SK-N-SH (cell line): ENCODE data around the gene RAE1. TPM values are rescaled to one million over a fixed set of nuclear protein-coding genes. Genes with fewer than 3 reads are reported as not detected.

Source experiments
- CTCF ChIA-PET: fragments of 300-600, 350-600 bp; formaldehyde crosslinking; extraction: SDS; loops from one replicate; lab custom pipeline; 2021; lab: Yijun Ruan, JAX
- POLR2A ChIA-PET: fragments of 350-600 bp; sonication (Branson Sonifier 250); formaldehyde crosslinking; extraction: SDS; loops from one replicate; lab custom pipeline; 2020; ENCODE audit warnings: antibody characterized with exemption, inconsistent platforms; lab: Yijun Ruan, JAX
- DNase-seq: peaks from one replicate; pipeline ENCODE4 v3.0.0; 2012
- H2AFZ ChIP-seq: fragments of 200-600 bp; sonication (generic); 2 replicates; pipeline ENCODE4 v1.8.1; 2016; ENCODE audit warnings: antibody characterized with exemption, mild to moderate bottlenecking, low read depth
- H3F3A ChIP-seq: fragments of 200-600 bp; sonication (generic); replicated peaks from 2 replicates; pipeline ENCODE3; 2016; ENCODE audit warnings: antibody characterized with exemption, mild to moderate bottlenecking; ENCODE audit not compliant: insufficient read depth
- H3K27ac ChIP-seq, 2 experiments: fragments of 200-500 bp in 1 of 2; fragments of 200-600 bp in 1 of 2; sonication (Bioruptor generic) in 1 of 2; sonication (generic), shearing (Covaris generic) in 1 of 2; 2 replicates each; pipeline versions ENCODE4 v1.5.1 to v1.6.1; 2014 to 2016; ENCODE audit warnings: low read depth in 2 of 2, inconsistent platforms in 1 of 2, low read length in 1 of 2, mild to moderate bottlenecking in 1 of 2, mixed read lengths in 1 of 2
- H3K27me3 ChIP-seq: fragments of 200-600 bp; sonication (generic), shearing (Covaris generic); 2 replicates; pipeline ENCODE4 v1.6.1; 2016; ENCODE audit warnings: mixed run types; ENCODE audit not compliant: insufficient read depth
- H3K36me3 ChIP-seq, 2 experiments: fragments of 200-500 bp in 1 of 2; fragments of 200-600 bp in 1 of 2; sonication (Bioruptor generic) in 1 of 2; sonication (generic) in 1 of 2; replicated peaks in 1 of 2; 2 replicates each; pipeline versions ENCODE3 to v1.5.1; 2014 to 2016; ENCODE audit warnings: low read length in 1 of 2, mild to moderate bottlenecking in 1 of 2; ENCODE audit not compliant: insufficient read depth in 2 of 2, control insufficient read depth in 1 of 2
- H3K4me1 ChIP-seq, 2 experiments: fragments of 200-500 bp in 1 of 2; fragments of 200-600 bp in 1 of 2; sonication (Bioruptor generic) in 1 of 2; sonication (generic), shearing (Covaris generic) in 1 of 2; 2 replicates each; pipeline versions ENCODE4 v1.5.1 to v1.6.1; 2014 to 2016; ENCODE audit warnings: low read depth in 1 of 2, low read length in 1 of 2, mixed run types in 1 of 2; ENCODE audit not compliant: insufficient read depth in 2 of 2, control insufficient read depth in 1 of 2
- H3K4me2 ChIP-seq: fragments of 200-600 bp; sonication (generic), shearing (Covaris generic); 2 replicates; pipeline ENCODE4 v1.6.1; 2017; ENCODE audit warnings: mixed run types
- H3K4me3 ChIP-seq, 2 experiments: fragments of 200-500 bp in 1 of 2; fragments of 200-600 bp in 1 of 2; sonication (Bioruptor generic) in 1 of 2; sonication (generic), shearing (Covaris generic) in 1 of 2; 2 replicates each; pipeline versions ENCODE4 v1.5.1 to v1.8.1; 2014 to 2016; ENCODE audit warnings: low read depth in 2 of 2, inconsistent platforms in 1 of 2, low read length in 1 of 2, mild to moderate bottlenecking in 1 of 2, mixed read lengths in 1 of 2, moderate library complexity in 1 of 2
- H3K79me2 ChIP-seq: fragments of 200-600 bp; sonication (generic); 2 replicates; pipeline ENCODE4 v1.8.1; 2017; ENCODE audit warnings: mild to moderate bottlenecking; ENCODE audit not compliant: insufficient read depth
- H3K9ac ChIP-seq: fragments of 200-600 bp; sonication (generic); 2 replicates; pipeline ENCODE4 v1.6.1; 2017; ENCODE audit warnings: mixed run types
- H3K9me2 ChIP-seq: fragments of 200-600 bp; sonication (generic); 2 replicates; pipeline ENCODE4 v1.6.1; 2017; ENCODE audit warnings: mixed run types
- H3K9me3 ChIP-seq: fragments of 200-600 bp; sonication (generic); 2 replicates; pipeline ENCODE4 v1.6.1; 2017; ENCODE audit warnings: mixed run types, mild to moderate bottlenecking, moderate library complexity
- H4K20me1 ChIP-seq: fragments of 200-600 bp; sonication (generic); 2 replicates; pipeline ENCODE4 v1.6.1; 2017; ENCODE audit warnings: mild to moderate bottlenecking, mixed run types; ENCODE audit not compliant: insufficient read depth
- CHD2 ChIP-seq: fragments of 150-350 bp; IDR thresholded peaks from 2 replicates; pipeline ENCODE4 v1.6.1; 2018; ENCODE audit warnings: low read length; ENCODE audit not compliant: partially characterized antibody
- CTCF ChIP-seq: fragments of 200-600 bp; sonication (generic); IDR thresholded peaks from 2 replicates; pipeline ENCODE4 v1.6.1; 2017; ENCODE audit warnings: antibody characterized with exemption, mild to moderate bottlenecking, moderate library complexity
- ELF1 ChIP-seq: IDR thresholded peaks from 2 replicates; pipeline ENCODE4 v1.4.0; 2012
- EP300 ChIP-seq, 2 experiments: IDR thresholded peaks; 2 replicates each; pipeline versions ENCODE4 v1.4.0 to v1.6.1; 2012; ENCODE audit warnings: borderline replicate concordance in 1 of 2, low read depth in 1 of 2, low read length in 1 of 2
- FOSL2 ChIP-seq: IDR thresholded peaks from 2 replicates; pipeline ENCODE4 v1.4.0; 2012; ENCODE audit warnings: low read depth, mild to moderate bottlenecking, moderate library complexity, borderline replicate concordance
- FOXM1 ChIP-seq: IDR thresholded peaks from 2 replicates; pipeline ENCODE4 v1.4.0; 2012; ENCODE audit warnings: low read depth, mild to moderate bottlenecking
- IRF3 ChIP-seq: fragments of 150-350 bp; IDR thresholded peaks from 2 replicates; pipeline ENCODE4 v1.6.1; 2016; ENCODE audit warnings: mild to moderate bottlenecking, low read depth, low read length
- JUND ChIP-seq: IDR thresholded peaks from 2 replicates; pipeline ENCODE4 v1.4.0; 2012
- MXI1 ChIP-seq: IDR thresholded peaks from 2 replicates; pipeline ENCODE4 v1.6.1; 2012; ENCODE audit warnings: mild to moderate bottlenecking, low read depth, low read length, improper control_type of control experiment
- NFIC ChIP-seq: IDR thresholded peaks from 2 replicates; pipeline ENCODE4 v1.4.0; 2012; ENCODE audit warnings: borderline replicate concordance
- NRF1 ChIP-seq: IDR thresholded peaks from 2 replicates; pipeline ENCODE4 v1.6.1; 2012; ENCODE audit warnings: low read depth, mild to moderate bottlenecking, low read length
- POLR2AphosphoS5 ChIP-seq: IDR thresholded peaks from 2 replicates; pipeline ENCODE4 v1.6.1; 2012; ENCODE audit warnings: low read depth, low read length
- RAD21 ChIP-seq: IDR thresholded peaks from 2 replicates; pipeline ENCODE4 v1.6.1; 2012; ENCODE audit warnings: mild to moderate bottlenecking, low read length
- RFX5 ChIP-seq: IDR thresholded peaks from 2 replicates; pipeline ENCODE4 v1.6.1; 2012; ENCODE audit warnings: mild to moderate bottlenecking, improper control_type of control experiment, low read length
- RXRA ChIP-seq: IDR thresholded peaks from 2 replicates; pipeline ENCODE4 v1.4.0; 2012; ENCODE audit warnings: low read depth, mild to moderate bottlenecking, borderline replicate concordance
- SIN3A ChIP-seq: IDR thresholded peaks from 2 replicates; pipeline ENCODE4 v1.6.1; 2012; ENCODE audit warnings: low read depth, mild to moderate bottlenecking, low read length, moderate library complexity, borderline replicate concordance
- SMC3 ChIP-seq: IDR thresholded peaks from 2 replicates; pipeline ENCODE4 v1.6.1; 2012; ENCODE audit warnings: low read depth, low read length, improper control_type of control experiment
- TAF1 ChIP-seq: IDR thresholded peaks from 2 replicates; pipeline ENCODE4 v1.6.1; 2012; ENCODE audit warnings: low read depth, mild to moderate bottlenecking, low read length, moderate library complexity, borderline replicate concordance
- TCF12 ChIP-seq: IDR thresholded peaks from 2 replicates; pipeline ENCODE4 v1.4.0; 2012
- TEAD4 ChIP-seq: IDR thresholded peaks from 2 replicates; pipeline ENCODE4 v1.4.0; 2012; ENCODE audit warnings: mild to moderate bottlenecking, borderline replicate concordance; ENCODE audit not compliant: insufficient read depth
- USF2 ChIP-seq: fragments of 150-350 bp; IDR thresholded peaks from 2 replicates; pipeline ENCODE4 v1.6.1; 2017; ENCODE audit warnings: antibody characterized with exemption, low read length, low read depth, borderline replicate concordance
- YY1 ChIP-seq: IDR thresholded peaks from 2 replicates; pipeline ENCODE4 v1.4.0; 2012; ENCODE audit warnings: low read depth, mild to moderate bottlenecking
- WGBS: methylation state at CpG from one replicate; pipeline ENCODE4 v1.1.6; 2017; ENCODE audit warnings: low lambda C conversion rate; 5-methylcytosine and 5-hydroxymethylcytosine counted together
- polyA plus RNA-seq, 3 experiments: library from polyadenylated mRNA; depleted of rRNA; stranded (reverse); fragments of >200 nt; gene quantifications; 2 replicates each; pipeline ENCODE4 v1.2.3, GENCODE V29; 2012

Gene RAE1
- polyA plus RNA-seq, 1 of the 3 experiments (the other 2 are of a cell fraction), result 82.4 TPM

- Histone ChIP-seq H3K9me2 (no peaks in the 10 kb centered on the region), H3K4me3 (no peak overlapping the region), H3K4me1 (peaks cover 0 to 19% of the 10 kb centered on the region in 2 experiments; a peak in 1 of 4 replicates), H3K27me3 (no peaks in the 10 kb centered on the region), H3K79me2 (no peaks in the 10 kb centered on the region), H3K9me3 (no peaks in the 10 kb centered on the region), H3K9ac (no peak overlapping the region), H2AFZ (no peak overlapping the region), H3K4me2 (no peak overlapping the region), H3K36me3 (peaks cover 0 to 51% of the 10 kb centered on the region in 2 experiments), H3F3A (no peaks in the 10 kb centered on the region), H3K27ac (no peak overlapping the region), H4K20me1 (no peaks in the 10 kb centered on the region)
- WGBS, result 99% methylated on average over 10 of the region's 21 CpGs
- POLR2A ChIA-PET, result no interaction called here
- TF ChIP-seq CTCF (no peak), JUND (no peak), TCF12 (no peak), CHD2 (no peak), SIN3A (no peak), MXI1 (no peak), RAD21 (no peak), USF2 (no peak), POLR2AphosphoS5 (no peak), NFIC (no peak), NRF1 (no peak), RXRA (no peak), FOXM1 (no peak), TEAD4 (no peak)
- CTCF ChIA-PET, result interaction anchor here (0.7 kb wide), 1 partner anchor 45 kb away, joined by 3 read pairs; no protein-coding TSS in a partner anchor
- no peak for DNase-seq
Measured at GRCh38 chr20:57400821-57401564, 49.9 kb downstream of the RAE1 start.

- DNase-seq, result no peak
- Histone ChIP-seq H3K4me3 (no peak overlapping the region), H4K20me1 (no peaks in the 10 kb centered on the region), H3K9me2 (no peaks in the 10 kb centered on the region), H2AFZ (no peak overlapping the region), H3K27ac (no peak overlapping the region), H3K4me2 (no peak overlapping the region), H3K79me2 (no peaks in the 10 kb centered on the region), H3K9ac (no peak overlapping the region), H3K9me3 (no peaks in the 10 kb centered on the region), H3K36me3 (peaks cover 0 to 47% of the 10 kb centered on the region in 2 experiments), H3K27me3 (no peaks in the 10 kb centered on the region), H3K4me1 (peaks cover 0 to 19% of the 10 kb centered on the region in 2 experiments; a peak in 1 of 4 replicates), H3F3A (no peaks in the 10 kb centered on the region)
- POLR2A ChIA-PET, result no interaction called here
- no peak for TF ChIP-seq SMC3
- TF ChIP-seq POLR2AphosphoS5, result no peak
- TF ChIP-seq YY1, result no peak
- no peak for TF ChIP-seq JUND
- no peak for TF ChIP-seq RFX5
- no peak for TF ChIP-seq FOSL2
- TF ChIP-seq IRF3, result no peak
- TF ChIP-seq USF2, result no peak
- no peak for TF ChIP-seq ELF1
- no peak for TF ChIP-seq EP300 (IDR thresholded peaks at IDR 0.05; ENCODE audit: borderline replicate concordance in 1 of 2, low read depth in 1 of 2, low read length in 1 of 2)
- TF ChIP-seq SIN3A, result no peak
- no peak for TF ChIP-seq TAF1
- CTCF ChIA-PET, result no interaction called here
- WGBS, result 95% methylated on average over 7 of the region's 7 CpGs
Measured at GRCh38 chr20:57401565-57401918, 50.5 kb downstream of the RAE1 start.
